HG03571 (cell line): ENCODE data around the gene AP5B1.
"Not testable (repeated sequence)": the region's sequence is repeated elsewhere in the genome, so short reads cannot be mapped to it uniquely, and the experiment has no call there.

Source experiments
- ATAC-seq: cut with Tn5 transposase; IDR thresholded peaks from one replicate; pipeline ENCODE4 v1.9.1; 2021; ENCODE audit not compliant: unreplicated experiment

The AP5B1 gene

DNA sequence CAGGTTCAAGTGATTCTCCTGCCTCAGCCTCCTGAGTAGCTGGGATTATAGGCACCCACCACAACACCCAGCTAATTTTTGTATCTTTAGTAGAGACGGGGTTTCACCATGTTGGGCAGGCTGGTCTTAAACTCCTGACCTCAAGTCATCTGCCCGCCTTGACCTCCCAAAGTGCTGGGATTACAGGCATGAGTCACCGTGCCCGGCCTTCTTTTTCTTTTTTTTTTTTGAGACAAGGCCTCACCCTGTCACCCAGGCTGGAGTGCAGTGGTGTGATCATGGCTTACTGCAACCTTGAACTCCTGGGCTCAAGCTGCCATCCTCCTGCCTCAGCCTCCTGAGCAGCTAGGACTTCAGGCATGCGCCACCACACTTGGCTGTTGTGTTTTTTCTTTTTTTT is 13.0 kb downstream of the AP5B1 start:
- not testable (repeated sequence) for ATAC-seq

DNA sequence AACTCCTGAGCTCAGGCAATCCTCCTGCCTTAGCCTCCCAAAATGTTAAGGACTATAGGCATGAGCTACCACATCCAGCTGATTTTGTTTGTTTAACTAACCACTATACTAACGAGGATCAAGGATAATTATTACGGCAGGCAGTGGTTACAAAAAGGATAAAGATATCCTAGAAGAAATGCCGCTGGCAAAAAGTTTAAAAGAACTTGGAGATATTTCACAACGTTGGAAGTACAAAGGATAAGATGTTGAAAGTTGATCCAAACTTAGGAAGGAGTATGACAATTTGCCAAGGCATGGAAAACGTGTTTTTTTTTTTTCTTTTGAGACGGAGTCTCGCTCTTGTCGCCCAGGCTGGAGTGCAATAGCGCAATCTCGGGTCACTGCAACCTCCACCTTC is 13.4 kb downstream of the AP5B1 start:
- ATAC-seq = no peak

DNA sequence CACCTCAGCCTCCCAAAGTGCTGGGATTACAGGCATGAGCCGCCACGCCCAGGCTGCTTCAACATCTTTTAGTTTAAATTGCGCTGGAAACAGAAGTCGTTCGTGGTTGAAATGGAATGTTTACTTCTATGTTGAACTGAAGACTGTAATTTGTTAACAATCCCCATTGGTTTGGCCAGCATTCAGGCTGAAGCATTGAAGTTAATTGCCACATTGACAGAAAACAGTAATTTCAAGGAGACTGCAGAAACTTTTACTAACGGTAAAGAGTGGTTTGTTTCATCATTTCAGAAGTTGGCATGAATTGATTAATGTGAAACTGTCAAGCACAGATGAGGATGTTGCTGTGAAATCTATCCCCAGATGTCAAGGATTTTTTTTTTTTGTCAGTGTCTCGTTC is 14.2 kb downstream of the AP5B1 start:
- no peak for ATAC-seq

DNA sequence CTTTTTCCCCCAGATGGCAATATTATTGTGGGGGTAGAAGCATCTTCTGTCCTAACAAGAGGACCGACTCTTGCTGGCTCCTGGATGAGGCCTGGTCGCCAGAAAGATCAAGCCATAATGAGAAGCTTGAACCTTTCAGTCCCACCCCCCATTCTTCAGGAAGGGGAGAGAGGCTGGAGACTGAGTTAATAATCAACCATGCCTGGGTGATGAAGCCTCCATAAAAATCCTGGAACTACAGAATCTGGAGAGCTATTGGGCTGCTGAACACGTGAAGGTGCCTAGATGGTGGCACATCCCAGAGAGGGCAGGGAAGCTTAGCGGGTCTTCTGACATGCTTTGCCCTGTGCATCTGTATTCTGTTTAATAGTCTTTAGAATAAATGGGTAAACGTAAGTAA is 16.3 kb downstream of the AP5B1 start:
- ATAC-seq = no peak

DNA sequence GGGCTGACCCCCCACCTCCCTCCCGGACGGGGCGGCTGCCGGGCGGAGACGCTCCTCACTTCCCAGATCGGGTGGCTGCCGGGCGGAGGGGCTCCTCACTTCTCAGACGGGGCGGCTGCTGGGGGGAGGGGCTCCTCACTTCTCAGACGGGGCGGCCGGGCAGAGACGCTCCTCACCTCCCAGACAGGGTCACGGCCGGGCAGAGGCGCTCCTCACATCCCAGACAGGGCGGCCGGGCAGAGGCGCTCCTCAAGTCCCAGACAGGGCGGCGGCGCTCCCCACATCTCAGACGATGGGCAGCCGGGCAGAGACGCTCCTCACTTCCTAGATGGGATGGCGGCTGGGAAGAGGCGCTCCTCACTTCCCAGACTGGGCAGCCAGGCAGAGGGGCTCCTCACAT is 18.0 kb downstream of the AP5B1 start:
- ATAC-seq = not testable (repeated sequence)

DNA sequence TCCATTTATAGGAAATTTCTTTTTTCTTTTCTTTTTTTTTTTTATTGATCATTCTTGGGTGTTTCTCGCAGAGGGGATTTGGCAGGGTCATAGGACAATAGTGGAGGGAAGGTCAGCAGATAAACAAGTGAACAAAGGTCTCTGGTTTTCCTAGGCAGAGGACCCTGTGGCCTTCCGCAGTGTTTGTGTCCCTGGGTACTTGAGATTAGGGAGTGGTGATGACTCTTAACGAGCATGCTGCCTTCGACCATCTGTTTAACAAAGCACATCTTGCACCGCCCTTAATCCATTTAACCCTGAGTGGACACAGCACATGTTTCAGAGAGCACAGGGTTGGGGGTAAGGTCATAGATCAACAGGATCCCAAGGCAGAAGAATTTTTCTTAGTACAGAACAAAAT is 18.6 kb downstream of the AP5B1 start:
- ATAC-seq = not testable (repeated sequence)

DNA sequence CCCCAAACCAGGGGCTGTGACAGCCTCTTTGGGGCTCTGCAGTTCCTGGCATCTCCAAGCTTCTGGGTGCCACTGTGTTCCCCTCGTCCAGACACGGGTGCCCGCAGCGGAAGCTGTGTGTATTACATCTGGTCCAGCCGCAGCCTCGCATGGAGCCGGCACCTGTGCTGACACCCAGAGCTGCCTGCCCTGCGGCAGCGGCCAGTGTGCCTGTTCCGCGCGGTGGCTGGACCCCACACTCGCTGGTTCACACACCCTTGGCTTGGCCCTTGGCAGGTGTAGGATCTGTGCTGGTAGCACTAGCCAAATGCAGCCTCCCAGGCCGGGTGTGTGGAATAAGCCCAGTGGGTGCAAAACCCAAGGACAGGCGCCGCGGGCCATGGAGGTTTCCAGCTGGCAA is 35.7 kb downstream of the AP5B1 start:
- ATAC-seq = no peak

DNA sequence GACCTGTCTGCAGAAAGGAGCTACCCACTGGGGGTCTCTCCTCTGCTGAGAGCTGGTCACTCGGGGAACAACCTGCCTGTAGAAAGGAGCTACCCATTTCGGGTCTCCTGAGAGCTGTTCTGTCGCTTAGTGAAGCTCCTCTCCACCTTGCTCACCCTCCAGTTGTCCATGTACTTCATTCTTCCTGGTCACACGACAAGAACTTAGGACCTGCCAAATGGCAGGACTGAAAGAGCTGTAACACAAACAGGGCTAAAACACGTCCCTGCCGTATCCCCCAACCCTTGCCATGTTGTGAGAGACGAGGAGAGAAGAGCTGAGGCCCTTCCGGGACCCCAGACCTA is 36.1 kb downstream of the AP5B1 start:
- no peak for ATAC-seq

DNA sequence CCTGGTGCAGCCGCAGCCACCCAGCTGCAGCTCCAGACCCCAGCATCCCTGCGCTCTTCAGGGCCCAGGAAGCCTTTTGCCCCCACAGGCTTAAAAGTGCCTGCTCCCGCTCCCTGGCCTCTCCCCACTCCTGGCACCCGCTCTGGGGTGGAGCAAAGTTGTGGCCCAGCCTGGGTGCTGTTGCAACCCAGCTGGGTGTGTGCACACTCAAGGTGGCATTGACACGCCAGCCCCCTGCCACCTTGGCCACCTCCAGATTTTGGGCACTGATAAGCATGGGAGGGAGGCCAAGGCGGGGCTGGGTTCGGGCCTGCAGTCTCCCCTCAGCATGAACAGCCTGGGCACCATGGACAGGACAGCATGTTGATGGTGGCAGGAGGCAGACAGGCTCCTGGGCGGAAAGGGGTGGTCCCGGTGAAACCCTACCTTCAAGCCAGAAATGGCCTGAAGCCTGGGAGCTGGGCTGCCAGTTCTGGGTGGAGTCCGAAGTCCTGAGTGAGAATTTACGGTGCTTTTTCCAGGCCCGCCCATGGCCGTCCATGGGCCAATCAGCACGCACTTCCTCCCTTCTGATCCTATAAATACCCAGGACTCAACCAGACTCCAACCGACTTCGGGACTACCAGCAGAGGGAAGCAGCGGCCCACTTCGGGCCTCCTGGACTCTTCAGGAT is 36.6 kb downstream of the AP5B1 start:
- ATAC-seq = no peak

DNA sequence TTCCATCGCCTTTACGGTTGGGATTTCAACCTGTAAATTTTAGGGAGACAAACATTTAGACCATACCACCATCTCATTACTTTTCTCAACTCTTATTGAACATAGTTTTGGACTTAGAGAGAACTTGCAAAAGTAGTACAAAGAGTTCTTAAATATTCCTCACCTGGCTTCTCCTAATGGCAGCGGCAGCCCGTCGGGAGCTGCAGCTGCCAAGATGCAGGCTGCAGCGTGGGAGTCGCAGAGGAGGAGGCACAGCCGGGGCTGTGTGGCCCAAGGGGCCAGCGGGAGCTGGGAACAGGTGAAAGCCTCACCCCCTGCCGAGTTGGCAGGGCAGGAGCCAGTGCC is 37.1 kb downstream of the AP5B1 start:
- ATAC-seq = no peak

DNA sequence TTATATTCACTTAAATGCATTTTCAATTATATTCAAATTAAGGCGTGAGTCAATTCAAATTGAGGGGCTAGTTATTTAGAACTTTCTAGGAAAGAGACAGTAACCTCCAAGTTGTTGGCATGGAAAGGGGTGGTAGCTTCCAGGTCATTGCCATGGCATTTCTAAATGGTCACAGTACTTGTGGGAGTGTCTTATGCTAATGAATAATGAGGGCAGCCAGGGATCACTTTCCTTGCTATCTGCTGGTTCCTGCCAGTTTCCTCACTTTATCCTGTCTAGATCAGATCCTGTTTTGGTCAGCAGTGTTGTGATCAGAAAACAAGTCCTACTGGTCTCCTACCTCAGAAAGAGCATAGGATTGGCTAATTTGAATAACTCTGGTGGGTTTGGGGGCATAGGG is 38.4 kb downstream of the AP5B1 start:
- no peak for ATAC-seq

DNA sequence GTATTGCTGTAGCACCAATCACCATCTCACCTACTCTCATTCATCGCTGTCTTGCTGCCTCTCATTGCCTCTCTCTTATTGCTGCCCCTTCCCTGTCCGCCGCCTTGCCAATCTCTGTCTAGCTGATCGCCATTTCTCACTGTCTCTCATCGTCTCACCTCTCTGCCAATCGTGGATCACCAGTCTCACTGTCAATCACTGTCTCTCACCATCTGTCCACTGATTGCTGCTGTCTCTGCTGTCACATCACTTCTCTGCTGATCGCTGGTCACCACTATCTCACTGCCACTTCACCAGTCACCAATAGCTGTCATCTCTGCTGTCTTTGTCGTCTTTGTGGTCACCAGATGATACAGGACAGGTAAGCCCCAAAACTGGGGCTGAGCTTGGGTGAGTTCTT is 39.6 kb downstream of the AP5B1 start:
- ATAC-seq = no peak

DNA sequence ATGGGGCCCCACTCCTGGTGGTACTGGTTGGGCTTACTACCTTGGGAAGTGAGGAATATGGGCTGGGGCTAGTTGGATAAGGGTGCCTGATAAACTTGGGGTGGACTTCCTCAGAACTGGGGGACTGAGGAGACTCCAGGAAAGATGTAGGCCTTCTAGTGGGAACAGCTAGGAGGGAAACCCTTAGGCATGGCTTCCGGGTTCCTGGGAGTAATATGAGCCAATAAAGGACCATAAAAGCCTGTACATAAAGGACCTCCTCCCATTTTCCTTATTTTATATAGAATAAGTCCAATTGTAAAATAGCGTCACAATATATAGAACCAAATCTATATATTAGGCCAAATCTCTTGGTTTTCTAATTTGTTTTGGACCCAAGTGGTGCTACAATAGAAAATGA is 41.8 kb downstream of the AP5B1 start:
- no peak for ATAC-seq

DNA sequence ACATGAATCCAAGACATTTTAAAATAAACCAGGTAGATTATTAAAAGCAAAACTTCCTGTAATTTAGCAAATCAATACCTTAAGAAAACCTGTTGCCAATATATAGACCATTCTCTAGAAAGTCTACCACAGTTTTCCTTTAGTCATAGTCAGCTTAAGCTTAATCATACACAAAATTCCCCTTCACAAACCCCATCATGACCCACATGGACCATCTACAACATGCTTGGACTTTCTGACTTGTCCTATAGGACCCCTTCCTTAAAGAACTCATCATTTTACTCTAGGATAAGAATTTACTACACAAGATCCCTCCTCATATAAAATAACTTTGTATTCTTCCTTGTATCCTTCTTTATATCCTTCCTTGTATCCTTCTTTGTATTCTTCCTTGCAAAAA is 44.0 kb downstream of the AP5B1 start:
- ATAC-seq = no peak

DNA sequence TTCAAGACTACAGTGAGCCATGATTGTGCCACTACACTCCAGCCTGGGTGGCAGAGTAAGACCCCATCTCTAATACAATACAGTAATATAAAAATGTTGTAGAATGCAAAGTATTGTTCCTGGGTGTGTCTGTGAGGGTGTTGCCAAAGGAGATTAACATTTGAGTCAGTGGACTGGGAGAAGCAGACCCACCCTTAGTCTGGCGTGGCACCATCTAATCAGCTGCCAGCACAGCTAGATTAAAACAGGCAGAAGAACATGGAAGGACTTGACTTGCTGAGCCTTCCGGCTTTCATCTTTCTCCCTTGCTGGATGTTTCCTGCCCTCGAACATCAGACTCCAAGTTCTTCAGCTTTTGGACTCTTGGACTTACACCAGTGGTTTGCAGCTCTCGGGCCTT is 45.7 kb downstream of the AP5B1 start:
- ATAC-seq = not testable (repeated sequence)

DNA sequence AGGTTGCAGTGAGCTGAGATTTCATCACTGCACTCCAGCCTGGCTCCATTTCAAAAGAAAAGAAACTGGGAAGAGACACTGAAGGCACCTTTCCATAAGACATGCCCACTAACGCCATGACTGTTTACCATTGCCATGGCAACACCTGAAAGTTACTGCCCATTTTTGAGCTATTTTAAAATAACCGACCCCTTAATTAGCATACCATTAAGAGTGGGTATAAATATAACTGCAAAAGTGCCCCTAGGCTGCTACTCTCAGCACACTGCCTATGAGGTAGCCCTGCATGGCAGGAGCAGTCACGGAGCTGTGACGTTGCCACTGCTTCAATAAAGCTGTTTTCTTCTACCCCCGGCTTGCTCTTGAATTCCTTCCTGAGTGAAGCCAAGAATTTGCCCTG is 50.3 kb downstream of the AP5B1 start:
- no peak for ATAC-seq

DNA sequence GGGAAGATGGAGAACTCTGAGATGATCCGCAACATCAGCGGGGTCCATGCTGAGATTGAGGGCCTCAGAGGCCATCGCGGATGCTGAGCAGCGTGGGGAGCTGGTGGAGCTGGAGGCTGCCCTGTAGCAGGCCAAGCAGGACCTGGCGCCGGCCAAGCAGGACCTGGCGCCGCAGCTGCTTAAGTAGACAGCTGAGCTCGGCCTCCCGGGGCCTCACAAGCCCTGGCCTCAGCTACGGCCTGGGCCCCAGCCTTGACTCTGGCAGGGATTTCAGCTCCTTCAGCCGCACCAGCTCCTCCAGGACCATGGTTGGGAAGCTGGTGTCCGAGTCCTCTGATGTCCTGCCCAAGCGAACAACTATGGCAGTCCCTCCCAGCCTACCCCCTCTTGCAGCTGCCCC is 52.9 kb downstream of the AP5B1 start:
- ATAC-seq = no peak

DNA sequence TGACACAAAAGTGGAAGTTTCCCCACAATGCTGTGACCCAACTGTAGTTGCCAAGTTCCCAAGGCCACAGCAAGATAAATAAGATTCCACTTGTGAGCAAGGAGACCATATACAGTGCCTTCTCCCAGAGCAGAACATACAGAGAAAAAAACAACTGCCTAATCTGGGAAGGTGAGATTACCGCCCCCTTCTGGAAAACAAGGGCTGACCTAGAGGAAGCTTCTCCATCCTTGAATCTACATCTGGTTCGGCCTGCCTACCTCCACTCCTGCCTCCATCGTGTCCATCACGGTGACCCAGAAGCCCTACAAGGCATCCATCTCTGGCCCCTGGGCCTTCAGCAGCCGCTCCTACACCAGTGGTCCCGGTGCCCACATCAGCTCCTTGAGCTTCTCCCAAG is 54.1 kb downstream of the AP5B1 start:
- ATAC-seq = no peak
